ENCODE data around the gene REEP1. TPM values are rescaled to one million over a fixed set of nuclear protein-coding genes. Genes with fewer than 3 reads are reported as not detected.

REEP1 gene
- total RNA-seq, 1 donor from 2014 or later = 167 TPM

DNA sequence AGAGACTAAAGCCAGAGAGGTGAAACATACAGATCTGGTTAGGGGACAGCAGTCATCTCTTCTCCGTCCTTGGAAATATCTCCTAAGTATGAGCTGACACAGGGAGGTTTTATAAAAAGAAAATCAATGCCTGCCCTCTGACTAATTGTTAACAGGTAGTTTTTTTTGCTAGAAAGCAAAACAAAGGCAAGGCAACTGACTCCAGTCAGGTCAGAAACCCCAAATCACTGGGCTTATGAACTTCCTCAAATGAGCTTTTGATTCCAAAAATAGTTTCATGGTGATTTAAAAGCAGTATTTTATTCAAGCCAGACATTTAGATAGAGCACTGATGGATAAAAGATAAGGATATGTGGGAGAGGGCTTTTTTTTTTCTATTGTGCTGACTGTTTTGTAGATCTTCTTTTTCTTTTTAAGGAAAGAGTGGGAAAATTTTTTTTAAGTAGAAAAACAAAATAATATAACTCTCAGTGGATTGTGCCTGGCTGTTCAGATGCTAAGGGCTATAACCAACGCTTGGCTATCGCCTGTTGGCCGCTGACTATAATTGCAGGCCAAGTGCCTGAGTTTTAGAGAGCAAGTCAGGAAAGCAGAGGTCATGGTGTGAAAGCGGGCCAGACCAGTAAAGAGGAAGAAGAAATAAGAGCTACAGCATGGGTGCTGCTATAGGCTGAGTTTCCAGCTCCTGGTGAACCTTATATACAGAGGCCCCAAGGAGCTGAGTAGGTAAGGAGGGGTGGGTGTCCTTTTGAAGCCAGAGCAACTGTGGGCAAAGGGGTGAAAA is 93.3 kb downstream of the REEP1 start:
- TF ChIP-seq, protein P1, sequence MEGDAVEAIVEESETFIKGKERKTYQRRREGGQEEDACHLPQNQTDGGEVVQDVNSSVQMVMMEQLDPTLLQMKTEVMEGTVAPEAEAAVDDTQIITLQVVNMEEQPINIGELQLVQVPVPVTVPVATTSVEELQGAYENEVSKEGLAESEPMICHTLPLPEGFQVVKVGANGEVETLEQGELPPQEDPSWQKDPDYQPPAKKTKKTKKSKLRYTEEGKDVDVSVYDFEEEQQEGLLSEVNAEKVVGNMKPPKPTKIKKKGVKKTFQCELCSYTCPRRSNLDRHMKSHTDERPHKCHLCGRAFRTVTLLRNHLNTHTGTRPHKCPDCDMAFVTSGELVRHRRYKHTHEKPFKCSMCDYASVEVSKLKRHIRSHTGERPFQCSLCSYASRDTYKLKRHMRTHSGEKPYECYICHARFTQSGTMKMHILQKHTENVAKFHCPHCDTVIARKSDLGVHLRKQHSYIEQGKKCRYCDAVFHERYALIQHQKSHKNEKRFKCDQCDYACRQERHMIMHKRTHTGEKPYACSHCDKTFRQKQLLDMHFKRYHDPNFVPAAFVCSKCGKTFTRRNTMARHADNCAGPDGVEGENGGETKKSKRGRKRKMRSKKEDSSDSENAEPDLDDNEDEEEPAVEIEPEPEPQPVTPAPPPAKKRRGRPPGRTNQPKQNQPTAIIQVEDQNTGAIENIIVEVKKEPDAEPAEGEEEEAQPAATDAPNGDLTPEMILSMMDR (IDR thresholded peaks at IDR 0.05; ENCODE audit: partially characterized antibody, unreplicated experiment) = no peak
- Mint-ChIP-seq H3K9me3 (ENCODE audit: unreplicated experiment) (peaks cover 5% of the 10 kb centered on the region), H3K36me3 (ENCODE audit: unreplicated experiment) (peaks cover 25% of the 10 kb centered on the region), H3K27me3 (ENCODE audit: unreplicated experiment) (peaks cover 10% of the 10 kb centered on the region), H3K27ac (ENCODE audit: unreplicated experiment) (no peak overlapping the region), H3K4me1 (ENCODE audit: low read depth, unreplicated experiment) (no peaks in the 10 kb centered on the region), H3K4me3 (ENCODE audit: unreplicated experiment) (no peak overlapping the region)
- DNase-seq = no peak

- Mint-ChIP-seq H3K4me3 (ENCODE audit: unreplicated experiment) (no peak overlapping the region), H3K4me1 (ENCODE audit: low read depth, unreplicated experiment) (no peaks in the 10 kb centered on the region), H3K36me3 (ENCODE audit: unreplicated experiment) (peaks cover 28% of the 10 kb centered on the region), H3K27me3 (ENCODE audit: unreplicated experiment) (peaks cover 10% of the 10 kb centered on the region), H3K27ac (ENCODE audit: unreplicated experiment) (no peak overlapping the region), H3K9me3 (ENCODE audit: unreplicated experiment) (peaks cover 5% of the 10 kb centered on the region)
- TF ChIP-seq, protein P1 (IDR thresholded peaks at IDR 0.05; ENCODE audit: partially characterized antibody, unreplicated experiment) = no peak
- DNase-seq = no peak
Observed at GRCh38 chr2:86243272-86243671, 94.2 kb downstream of the REEP1 start.

DNA sequence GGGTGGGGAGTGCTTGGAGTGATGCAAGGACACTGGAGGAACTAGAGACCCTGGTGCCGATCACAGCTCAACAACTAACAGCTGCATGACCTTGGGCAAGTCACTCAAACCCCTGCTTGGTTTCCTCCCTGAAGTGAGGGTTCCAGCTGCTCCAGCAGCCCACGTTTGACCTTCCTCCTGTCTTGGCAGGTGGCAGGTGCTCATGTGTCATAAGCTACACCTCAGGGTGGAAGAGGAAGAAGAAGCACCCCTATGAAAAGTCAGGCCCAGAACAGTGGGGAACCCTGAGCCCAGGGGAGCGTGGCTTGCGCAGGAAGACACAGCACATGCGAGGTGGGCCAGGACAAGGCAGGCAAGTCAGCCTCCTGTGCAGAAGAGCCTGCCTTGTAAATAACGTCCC is 95.8 kb downstream of the REEP1 start:
- H3K4me3 Mint-ChIP-seq (ENCODE audit: unreplicated experiment) = no peak overlapping the region
- peaks cover 26% of the 10 kb centered on the region for H3K36me3 Mint-ChIP-seq (ENCODE audit: unreplicated experiment)
- peak overlapping the region; percentile 21 for H3K27ac Mint-ChIP-seq (ENCODE audit: unreplicated experiment)
- peaks cover 2% of the 10 kb centered on the region for H3K4me1 Mint-ChIP-seq (ENCODE audit: low read depth, unreplicated experiment)
- H3K9me3 Mint-ChIP-seq (ENCODE audit: unreplicated experiment) = peaks cover 8% of the 10 kb centered on the region
- no peak for DNase-seq
- H3K27me3 Mint-ChIP-seq (ENCODE audit: unreplicated experiment) = peaks cover 8% of the 10 kb centered on the region
- TF ChIP-seq, protein P1 (IDR thresholded peaks at IDR 0.05; ENCODE audit: partially characterized antibody, unreplicated experiment) = no peak

GRCh38 chr2:86240251-86240650 is 97.2 kb downstream of the REEP1 start:
- Mint-ChIP-seq H3K27ac (ENCODE audit: unreplicated experiment) (no peak overlapping the region), H3K9me3 (ENCODE audit: unreplicated experiment) (peaks cover 11% of the 10 kb centered on the region), H3K27me3 (ENCODE audit: unreplicated experiment) (peaks cover 8% of the 10 kb centered on the region), H3K4me1 (ENCODE audit: low read depth, unreplicated experiment) (peaks cover 7% of the 10 kb centered on the region), H3K36me3 (ENCODE audit: unreplicated experiment) (peaks cover 26% of the 10 kb centered on the region), H3K4me3 (ENCODE audit: unreplicated experiment) (no peak overlapping the region)
- TF ChIP-seq, protein P1 (IDR thresholded peaks at IDR 0.05; ENCODE audit: partially characterized antibody, unreplicated experiment) = no peak
- DNase-seq = no peak

DNA sequence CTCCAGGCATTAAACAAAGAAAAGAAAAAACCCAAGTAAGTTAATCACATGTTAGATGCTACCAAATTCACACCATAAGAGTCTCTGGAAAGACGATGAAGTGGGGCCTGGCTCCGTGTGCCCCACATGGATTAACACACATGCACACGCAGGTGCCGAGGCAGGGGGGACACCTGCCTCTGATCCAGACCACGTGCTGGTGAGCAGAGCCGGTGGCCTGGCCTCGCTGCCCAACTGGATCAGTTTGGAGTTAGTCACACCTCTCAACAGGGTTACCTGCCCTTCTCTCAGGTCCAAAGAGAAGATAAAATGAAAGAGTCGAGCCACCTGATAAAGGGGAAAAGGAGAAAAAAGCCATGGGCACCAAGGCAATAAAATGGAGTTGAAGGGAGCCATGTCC is 97.7 kb downstream of the REEP1 start:
- DNase-seq = no peak
- TF ChIP-seq, protein P1 (IDR thresholded peaks at IDR 0.05; ENCODE audit: partially characterized antibody, unreplicated experiment) = no peak
- peaks cover 11% of the 10 kb centered on the region for H3K9me3 Mint-ChIP-seq (ENCODE audit: unreplicated experiment)
- H3K27ac Mint-ChIP-seq (ENCODE audit: unreplicated experiment) = no peak overlapping the region
- no peak overlapping the region for H3K4me3 Mint-ChIP-seq (ENCODE audit: unreplicated experiment)
- peaks cover 8% of the 10 kb centered on the region for H3K27me3 Mint-ChIP-seq (ENCODE audit: unreplicated experiment)
- peaks cover 7% of the 10 kb centered on the region for H3K4me1 Mint-ChIP-seq (ENCODE audit: low read depth, unreplicated experiment)
- peaks cover 26% of the 10 kb centered on the region for H3K36me3 Mint-ChIP-seq (ENCODE audit: unreplicated experiment)
